ENCODE measurements around the gene KCNQ1.

DNA sequence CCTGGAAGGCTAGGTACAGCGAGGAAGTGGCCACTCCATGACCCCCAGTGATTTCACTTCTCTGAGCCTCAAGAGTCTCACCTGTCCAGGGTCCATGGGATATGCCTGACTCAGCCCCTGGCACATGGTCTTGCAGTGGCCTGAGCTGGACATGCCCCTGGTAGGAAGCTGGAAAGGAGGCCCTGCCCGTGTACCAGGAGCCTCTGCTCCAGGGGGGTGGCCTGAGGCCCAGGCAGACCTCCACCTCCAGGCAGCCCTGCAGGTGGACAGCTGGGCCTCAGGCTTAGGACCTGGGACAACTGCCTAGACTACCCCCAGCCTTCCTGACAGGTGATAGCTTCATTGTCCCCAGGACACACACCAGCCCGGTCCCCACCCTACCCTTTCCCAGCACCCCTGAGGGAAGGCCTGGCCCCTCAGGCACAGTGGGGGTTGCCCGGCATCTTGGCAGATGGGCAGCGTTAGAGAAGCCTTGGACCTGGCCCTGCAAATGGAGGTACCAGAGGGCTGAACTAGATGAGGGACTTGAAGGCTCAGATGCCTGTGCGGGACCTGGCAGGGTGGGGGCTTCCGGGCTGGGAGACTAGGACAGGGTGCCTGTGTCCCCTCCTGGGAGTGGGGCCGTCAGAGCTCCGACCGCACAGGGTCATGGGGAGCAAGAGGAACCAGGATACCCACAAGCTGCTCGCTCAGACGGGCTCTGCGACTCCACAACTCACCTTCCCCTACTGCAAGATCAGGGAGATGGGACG lies 387.1 kb downstream of the KCNQ1 start:
- TF ChIP-seq, protein P1, sequence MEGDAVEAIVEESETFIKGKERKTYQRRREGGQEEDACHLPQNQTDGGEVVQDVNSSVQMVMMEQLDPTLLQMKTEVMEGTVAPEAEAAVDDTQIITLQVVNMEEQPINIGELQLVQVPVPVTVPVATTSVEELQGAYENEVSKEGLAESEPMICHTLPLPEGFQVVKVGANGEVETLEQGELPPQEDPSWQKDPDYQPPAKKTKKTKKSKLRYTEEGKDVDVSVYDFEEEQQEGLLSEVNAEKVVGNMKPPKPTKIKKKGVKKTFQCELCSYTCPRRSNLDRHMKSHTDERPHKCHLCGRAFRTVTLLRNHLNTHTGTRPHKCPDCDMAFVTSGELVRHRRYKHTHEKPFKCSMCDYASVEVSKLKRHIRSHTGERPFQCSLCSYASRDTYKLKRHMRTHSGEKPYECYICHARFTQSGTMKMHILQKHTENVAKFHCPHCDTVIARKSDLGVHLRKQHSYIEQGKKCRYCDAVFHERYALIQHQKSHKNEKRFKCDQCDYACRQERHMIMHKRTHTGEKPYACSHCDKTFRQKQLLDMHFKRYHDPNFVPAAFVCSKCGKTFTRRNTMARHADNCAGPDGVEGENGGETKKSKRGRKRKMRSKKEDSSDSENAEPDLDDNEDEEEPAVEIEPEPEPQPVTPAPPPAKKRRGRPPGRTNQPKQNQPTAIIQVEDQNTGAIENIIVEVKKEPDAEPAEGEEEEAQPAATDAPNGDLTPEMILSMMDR (conservative IDR thresholded peaks at IDR 0.05; ENCODE audit: low read depth in 2 of 2) = no peak
- TF ChIP-seq EZH2phosphoT487 (IDR thresholded peaks at IDR 0.05; ENCODE audit: unreplicated experiment) = no peak

All from GM23338 (cell line).